Activated CD8-positive, alpha-beta T cell treated with anti-CD3 and anti-CD28 coated beads for 36 hours (primary cell): ENCODE data around the gene TMEM8B. TPM values are rescaled to one million over a fixed set of nuclear protein-coding genes. Genes with fewer than 3 reads are reported as not detected.
A peak's percentile ranks its signal among the peaks of the same experiment; 100 is the strongest.

Experiments
- ATAC-seq: fragments of 200-7000 bp; cut with Tn5 transposase; one replicate; pipeline ENCODE4 v1.10.0; 2021; ENCODE audit warnings: mild to moderate bottlenecking, moderate library complexity
- CTCF ChIA-PET: fragments of 350-600 bp; sonication (Branson Sonifier 250); formaldehyde crosslinking; loops from one replicate; lab custom pipeline; 2021; ENCODE audit warnings: antibody characterized with exemption; lab: Charles Lee
- POLR2A ChIA-PET: fragments of 350-600 bp; sonication (Branson Sonifier 250); formaldehyde crosslinking; loops from one replicate; lab custom pipeline; 2021; ENCODE audit warnings: antibody characterized with exemption; lab: Charles Lee
- DNase-seq: peaks from one replicate; pipeline ENCODE4 v3.0.0-alpha.2; 2020
- H3K27ac Mint-ChIP-seq: one replicate; pipeline ENCODE4 v1.8.0; 2021; ENCODE audit warnings: mild to moderate bottlenecking, mixed read lengths
- H3K27me3 Mint-ChIP-seq: one replicate; pipeline ENCODE4 v1.8.0; 2021; ENCODE audit warnings: mixed read lengths
- H3K36me3 Mint-ChIP-seq: one replicate; pipeline ENCODE4 v1.8.0; 2021; ENCODE audit warnings: low read depth, mixed read lengths
- H3K4me1 Mint-ChIP-seq: one replicate; pipeline ENCODE4 v1.8.0; 2021; ENCODE audit warnings: low read depth, mixed read lengths
- H3K4me3 Mint-ChIP-seq: one replicate; pipeline ENCODE4 v1.8.0; 2021; ENCODE audit warnings: mild to moderate bottlenecking, moderate library complexity, mixed read lengths
- H3K9me3 Mint-ChIP-seq: one replicate; pipeline ENCODE4 v1.8.0; 2021; ENCODE audit warnings: mixed read lengths
- intact Hi-C: fragments of 100-400 bp; cut with micrococcal nuclease; formaldehyde crosslinking; loops from one replicate; pipeline ENCODE4 v1.10.0; 2022
- total RNA-seq, 2 experiments: library from RNA; stranded (reverse); gene quantifications; one replicate each; pipeline ENCODE4 v1.2.3, GENCODE V29; 2021
- TF ChIP-seq, protein P1 (sequence below): fragments of 200-600 bp; IDR thresholded peaks from one replicate; pipeline ENCODE4 v1.8.0; 2022; ENCODE audit warnings: antibody characterized with exemption, mild to moderate bottlenecking

Gene TMEM8B
- total RNA-seq, 2 experiments from 2014 or later = 3.4 to 4.3 TPM

DNA sequence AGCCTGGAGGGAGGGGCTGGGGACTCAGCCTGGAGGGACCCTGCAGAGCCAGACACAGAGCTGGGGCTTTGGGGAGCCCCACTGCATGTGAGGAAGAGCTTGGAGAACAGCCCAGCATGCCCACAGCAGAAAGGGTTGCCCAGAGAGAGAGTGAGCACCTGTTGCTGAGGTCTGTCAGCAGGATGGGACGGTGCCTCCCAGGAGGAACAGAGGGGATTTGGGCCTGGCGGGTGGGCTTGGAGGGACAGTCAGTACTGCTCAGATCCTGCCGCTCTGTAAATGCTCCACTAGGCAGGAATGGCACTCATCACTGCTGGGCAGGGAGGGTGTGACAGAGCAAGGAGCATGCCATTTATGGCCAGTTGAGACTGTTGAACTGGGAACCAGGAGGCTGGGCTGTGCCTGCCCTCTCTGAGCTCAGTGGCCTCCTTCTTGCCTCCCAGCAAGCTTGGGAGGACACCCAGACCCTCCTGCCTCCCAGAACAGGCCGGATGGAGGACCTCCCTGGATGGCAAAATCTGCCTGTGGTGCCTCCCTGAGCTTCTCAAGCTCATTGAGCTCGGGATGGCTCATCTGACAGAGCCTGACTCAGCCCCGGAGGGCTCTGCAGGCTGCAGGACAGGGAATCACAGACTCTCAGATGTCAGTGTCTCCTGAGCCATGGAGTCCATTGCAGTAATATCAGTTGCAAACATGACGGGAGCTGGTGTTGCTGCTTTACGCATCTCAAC, 76.2 kb downstream of the TMEM8B start:
- Mint-ChIP-seq H3K27me3 (peaks cover 3% of the 10 kb centered on the region), H3K4me1 (peaks cover 30% of the 10 kb centered on the region), H3K4me3 (no peak overlapping the region), H3K27ac (no peak overlapping the region), H3K9me3 (no peaks in the 10 kb centered on the region), H3K36me3 (no peaks in the 10 kb centered on the region)
- ChIA-PET CTCF (interaction anchor here (0.6 to 5.9 kb wide), 5 partner anchors 30 to 160 kb away, joined by 3 to 147 read pairs (median 3); no protein-coding TSS in a partner anchor), POLR2A (no interaction called here)
- TF ChIP-seq, protein P1, sequence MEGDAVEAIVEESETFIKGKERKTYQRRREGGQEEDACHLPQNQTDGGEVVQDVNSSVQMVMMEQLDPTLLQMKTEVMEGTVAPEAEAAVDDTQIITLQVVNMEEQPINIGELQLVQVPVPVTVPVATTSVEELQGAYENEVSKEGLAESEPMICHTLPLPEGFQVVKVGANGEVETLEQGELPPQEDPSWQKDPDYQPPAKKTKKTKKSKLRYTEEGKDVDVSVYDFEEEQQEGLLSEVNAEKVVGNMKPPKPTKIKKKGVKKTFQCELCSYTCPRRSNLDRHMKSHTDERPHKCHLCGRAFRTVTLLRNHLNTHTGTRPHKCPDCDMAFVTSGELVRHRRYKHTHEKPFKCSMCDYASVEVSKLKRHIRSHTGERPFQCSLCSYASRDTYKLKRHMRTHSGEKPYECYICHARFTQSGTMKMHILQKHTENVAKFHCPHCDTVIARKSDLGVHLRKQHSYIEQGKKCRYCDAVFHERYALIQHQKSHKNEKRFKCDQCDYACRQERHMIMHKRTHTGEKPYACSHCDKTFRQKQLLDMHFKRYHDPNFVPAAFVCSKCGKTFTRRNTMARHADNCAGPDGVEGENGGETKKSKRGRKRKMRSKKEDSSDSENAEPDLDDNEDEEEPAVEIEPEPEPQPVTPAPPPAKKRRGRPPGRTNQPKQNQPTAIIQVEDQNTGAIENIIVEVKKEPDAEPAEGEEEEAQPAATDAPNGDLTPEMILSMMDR = no peak
- ATAC-seq (no peak), DNase-seq (no peak)
- intact Hi-C loops = loop anchor here (5.0 kb wide), 1 partner anchor 37 kb away; no protein-coding TSS in a partner anchor

DNA sequence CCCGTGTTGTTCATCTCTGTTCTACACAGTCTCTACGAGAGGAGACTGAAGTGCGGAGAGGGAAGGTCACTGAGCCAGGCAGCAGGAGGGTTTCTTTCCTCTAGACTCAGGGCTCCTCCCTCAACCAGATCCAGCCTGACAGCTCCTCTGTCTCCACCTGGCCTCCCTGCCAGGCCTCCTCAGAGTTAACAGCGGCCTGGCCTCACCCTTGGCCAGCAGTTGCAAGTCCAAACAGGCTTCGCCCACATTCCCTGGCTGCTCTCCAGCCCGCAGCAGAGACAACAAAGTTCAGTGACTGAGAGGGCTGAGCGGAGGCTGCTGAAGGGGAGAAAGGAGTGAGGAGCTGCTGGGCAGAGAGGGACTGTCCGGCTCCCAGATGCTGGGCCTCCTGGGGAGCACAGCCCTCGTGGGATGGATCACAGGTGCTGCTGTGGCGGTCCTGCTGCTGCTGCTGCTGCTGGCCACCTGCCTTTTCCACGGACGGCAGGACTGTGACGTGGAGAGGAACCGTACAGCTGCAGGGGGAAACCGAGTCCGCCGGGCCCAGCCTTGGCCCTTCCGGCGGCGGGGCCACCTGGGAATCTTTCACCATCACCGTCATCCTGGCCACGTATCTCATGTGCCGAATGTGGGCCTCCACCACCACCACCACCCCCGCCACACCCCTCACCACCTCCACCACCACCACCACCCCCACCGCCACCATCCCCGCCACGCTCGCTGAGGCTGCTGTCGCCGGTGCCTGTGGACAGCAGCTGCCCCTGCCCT, 77.1 kb downstream of the TMEM8B start, which contains the start of gene HRCT1:
TSS of gene HRCT1 (plus strand) at position 291 of the 768 bp plus-strand sequence. CDS start at position 377, 86 bp downstream.
- TF ChIP-seq, protein P1 = no peak
- Mint-ChIP-seq H3K27ac (no peak within 1 kb of the TSS), H3K4me1 (peaks cover 39% of the 10 kb centered on the region), H3K9me3 (no peaks in the 10 kb centered on the region), H3K4me3 (no peak within 1 kb of the TSS), H3K36me3 (no peaks in the 10 kb centered on the region), H3K27me3 (peaks cover 1% of the 10 kb centered on the region)
- CTCF ChIA-PET = interaction anchor here (1.2 to 5.9 kb wide), 5 partner anchors 29 to 80 kb away, joined by 3 to 147 read pairs (median 4); no protein-coding TSS in a partner anchor
- DNase-seq (no peak), ATAC-seq (no peak)
- intact Hi-C loops = loop anchor here (5.0 kb wide), 1 partner anchor 36 kb away; no protein-coding TSS in a partner anchor
- POLR2A ChIA-PET = no interaction called here

DNA sequence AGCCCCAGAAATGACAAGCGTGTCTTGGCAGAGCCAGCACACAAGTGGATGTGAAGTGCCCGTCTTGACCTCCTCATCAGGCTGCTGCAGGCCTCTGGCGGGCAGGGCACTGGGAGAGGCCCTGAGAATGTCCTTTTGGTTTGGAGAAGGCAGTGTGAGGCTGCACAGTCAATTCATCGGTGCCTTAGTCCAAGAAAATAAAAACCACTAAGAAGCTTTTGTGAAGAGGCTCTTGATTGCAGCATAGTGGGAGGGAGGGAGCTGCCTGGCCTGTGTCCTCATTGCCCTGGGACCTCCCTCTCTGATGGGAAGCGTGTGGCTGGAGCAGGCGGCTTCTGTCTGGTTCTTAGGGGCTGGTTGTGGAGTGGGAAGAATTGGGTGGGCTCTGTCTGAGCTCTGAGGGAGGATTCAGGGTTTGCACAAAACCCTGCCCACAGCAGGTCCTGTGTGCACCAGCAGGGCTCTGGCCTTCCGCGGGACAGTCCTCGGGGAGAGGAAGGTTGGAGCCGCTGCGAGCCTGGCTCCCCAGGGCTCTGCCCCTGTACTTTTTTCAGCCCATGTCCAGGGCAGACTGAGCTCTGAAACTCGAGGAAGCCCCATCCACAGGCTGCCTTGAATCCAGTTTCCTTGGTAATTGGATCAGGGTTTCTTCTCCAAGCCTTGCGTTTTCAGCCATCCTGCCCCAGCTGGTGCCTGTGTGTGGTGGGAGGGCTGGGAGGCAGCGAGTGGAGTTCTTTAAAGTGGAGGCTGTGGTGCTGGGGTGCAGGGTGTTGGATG, 78.1 kb downstream of the TMEM8B start:
- no peaks in the 10 kb centered on the region for H3K9me3 Mint-ChIP-seq
- ChIA-PET CTCF (interaction anchor here (0.6 to 5.9 kb wide), 3 partner anchors 10 to 48 kb away, joined by 3 to 147 read pairs (median 4); no protein-coding TSS in a partner anchor), POLR2A (no interaction called here)
- DNase-seq (no peak), ATAC-seq (no peak)
- no peak overlapping the region for H3K4me3 Mint-ChIP-seq
- intact Hi-C loops = loop anchor here (5.0 kb wide), 1 partner anchor 35 kb away; no protein-coding TSS in a partner anchor
- H3K4me1 Mint-ChIP-seq = peaks cover 47% of the 10 kb centered on the region
- no peaks in the 10 kb centered on the region for H3K36me3 Mint-ChIP-seq
- TF ChIP-seq, protein P1 = no peak
- no peak overlapping the region for H3K27ac Mint-ChIP-seq
- H3K27me3 Mint-ChIP-seq = peaks cover 1% of the 10 kb centered on the region

DNA sequence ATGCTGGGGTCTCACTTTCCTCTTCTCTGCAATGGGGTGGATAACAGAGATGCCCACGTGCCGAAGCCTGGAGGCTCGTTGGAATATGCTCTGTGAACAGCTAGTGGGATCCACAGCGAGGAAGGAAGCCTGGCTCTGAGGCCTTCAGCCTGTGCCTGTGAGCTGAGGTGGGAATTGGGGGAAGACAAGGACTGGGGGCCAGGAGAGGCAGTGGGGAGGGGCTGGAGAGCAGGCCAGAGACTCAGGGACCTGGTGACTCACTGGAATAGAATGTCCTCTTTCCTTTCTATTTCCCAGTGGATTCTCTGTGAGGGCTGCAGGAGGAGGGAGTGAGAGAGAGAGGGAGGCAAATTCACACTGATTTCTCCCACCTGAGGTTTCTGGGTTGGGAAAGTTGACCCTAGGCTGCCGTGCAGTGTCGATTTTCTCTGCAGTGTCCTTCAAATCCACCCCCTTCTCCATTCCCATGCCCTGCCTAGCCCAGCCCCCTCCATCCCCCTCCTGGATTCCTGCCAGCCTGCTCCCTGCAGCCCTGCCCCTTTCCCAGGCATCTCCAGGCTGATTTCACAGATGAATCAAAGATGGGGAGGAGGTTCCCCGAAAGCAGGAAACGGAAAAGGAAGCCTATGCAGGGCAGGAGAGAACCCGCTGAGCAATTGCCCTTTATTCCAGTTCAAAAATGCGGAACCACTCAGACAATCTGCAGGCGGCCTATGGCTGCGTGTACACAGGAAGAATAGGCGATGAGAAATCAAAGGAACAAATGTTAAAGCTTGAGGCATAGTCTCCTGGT, 78.9 kb downstream of the TMEM8B start:
- Mint-ChIP-seq H3K27me3 (peaks cover under 1% of the 10 kb centered on the region), H3K27ac (no peak overlapping the region), H3K4me3 (no peak overlapping the region), H3K9me3 (no peaks in the 10 kb centered on the region), H3K4me1 (peaks cover 50% of the 10 kb centered on the region), H3K36me3 (no peaks in the 10 kb centered on the region)
- ChIA-PET CTCF (interaction anchor here (0.6 to 5.9 kb wide), 5 partner anchors 11 to 47 kb away, joined by 3 to 147 read pairs (median 4); no protein-coding TSS in a partner anchor), POLR2A (no interaction called here)
- intact Hi-C loops = loop anchor here (5.0 kb wide), 1 partner anchor 34 kb away; no protein-coding TSS in a partner anchor
- no peak for DNase-seq
- TF ChIP-seq, protein P1 = no peak
- peak; percentile 26 for ATAC-seq
